ENCODE measurements around the gene LCP2.

LCP2 gene

GRCh38 chr5:170288551-170288950 lies 9.0 kb downstream of the LCP2 start:
- no peak overlapping the region for H3K18ac ChIP-seq (ENCODE audit: low read depth in 1 of 2, low read length in 2 of 2)
- H3K79me1 ChIP-seq (replicated peaks; ENCODE audit: low read length, poor library complexity, severe bottlenecking) = no peaks in the 10 kb centered on the region
- no peak overlapping the region for H4K91ac ChIP-seq (ENCODE audit: low read length)
- peaks cover 26% of the 10 kb centered on the region for H3K9me3 ChIP-seq (ENCODE audit: control insufficient read depth, low read length)
- no peak overlapping the region for H3K4ac ChIP-seq (ENCODE audit: low read depth in 1 of 2, low read length in 2 of 2)
- H3K14ac ChIP-seq (ENCODE audit: low read length in 2 of 2) = no peak overlapping the region
- peak overlapping the region in 1 of 2 experiments; percentile 26 for H3K23ac ChIP-seq (ENCODE audit: low read length in 2 of 2)
- no peak overlapping the region for H2AFZ ChIP-seq (ENCODE audit: low read depth, low read length)
- H2BK15ac ChIP-seq (ENCODE audit: low read depth, poor library complexity, severe bottlenecking) = no peak overlapping the region
- H3K36me3 ChIP-seq (ENCODE audit: control insufficient read depth in 1 of 2, insufficient read depth in 2 of 2, low read depth in 1 of 2, low read length in 2 of 2) = no peaks in the 10 kb centered on the region
- no peak overlapping the region for H2BK5ac ChIP-seq (ENCODE audit: low read depth, low read length, poor library complexity, severe bottlenecking)
- peaks cover 24 to 29% of the 10 kb centered on the region in 2 experiments for H3K27me3 ChIP-seq (ENCODE audit: control insufficient read depth in 1 of 2, insufficient read depth in 1 of 2, low read length in 2 of 2)
- no peak overlapping the region for H2BK12ac ChIP-seq (ENCODE audit: low read length in 2 of 2)
- H4K8ac ChIP-seq (ENCODE audit: low read length) = no peak overlapping the region
- WGBS = 75% methylated on average over 3 of the region's 3 CpGs
- no peak overlapping the region for H3K9ac ChIP-seq (ENCODE audit: low read length)
- DNase-seq = no peak
- H2AK5ac ChIP-seq (ENCODE audit: low read length, severe bottlenecking) = no peak overlapping the region
- no peak overlapping the region for H3K27ac ChIP-seq (ENCODE audit: low read length, poor library complexity, severe bottlenecking)
- no peak overlapping the region for H3K4me2 ChIP-seq (ENCODE audit: low read length, poor library complexity, severe bottlenecking)
- H2BK120ac ChIP-seq (ENCODE audit: low read depth, low read length) = no peak overlapping the region
- no peaks in the 10 kb centered on the region for H3K4me1 ChIP-seq (ENCODE audit: control insufficient read depth, insufficient read depth, low read depth, low read length)
- H3K4me3 ChIP-seq (ENCODE audit: insufficient read depth in 1 of 2, low read depth in 1 of 2, low read length in 2 of 2) = no peak overlapping the region

GRCh38 chr5:170288151-170288550 lies 9.4 kb downstream of the LCP2 start:
- no peak overlapping the region for H3K18ac ChIP-seq (ENCODE audit: low read depth in 1 of 2, low read length in 2 of 2)
- no peak overlapping the region for H3K9ac ChIP-seq (ENCODE audit: low read length)
- H2AFZ ChIP-seq (ENCODE audit: low read depth, low read length) = no peak overlapping the region
- no peak overlapping the region for H2AK5ac ChIP-seq (ENCODE audit: low read length, severe bottlenecking)
- no peaks in the 10 kb centered on the region for H3K79me1 ChIP-seq (replicated peaks; ENCODE audit: low read length, poor library complexity, severe bottlenecking)
- no peaks in the 10 kb centered on the region for H3K36me3 ChIP-seq (ENCODE audit: control insufficient read depth in 1 of 2, insufficient read depth in 2 of 2, low read depth in 1 of 2, low read length in 2 of 2)
- H2BK15ac ChIP-seq (ENCODE audit: low read depth, poor library complexity, severe bottlenecking) = no peak overlapping the region
- DNase-seq = no peak
- peaks cover 24 to 27% of the 10 kb centered on the region in 2 experiments for H3K27me3 ChIP-seq (ENCODE audit: control insufficient read depth in 1 of 2, insufficient read depth in 1 of 2, low read length in 2 of 2)
- H3K4me3 ChIP-seq (ENCODE audit: insufficient read depth in 1 of 2, low read depth in 1 of 2, low read length in 2 of 2) = no peak overlapping the region
- H2BK5ac ChIP-seq (ENCODE audit: low read depth, low read length, poor library complexity, severe bottlenecking) = no peak overlapping the region
- no peak overlapping the region for H3K4ac ChIP-seq (ENCODE audit: low read depth in 1 of 2, low read length in 2 of 2)
- H4K8ac ChIP-seq (ENCODE audit: low read length) = no peak overlapping the region
- no peak overlapping the region for H4K91ac ChIP-seq (ENCODE audit: low read length)
- no peak overlapping the region for H3K27ac ChIP-seq (ENCODE audit: low read length, poor library complexity, severe bottlenecking)
- H3K14ac ChIP-seq (ENCODE audit: low read length in 2 of 2) = no peak overlapping the region
- 54% methylated on average over 2 of the region's 2 CpGs for WGBS
- no peaks in the 10 kb centered on the region for H3K4me1 ChIP-seq (ENCODE audit: control insufficient read depth, insufficient read depth, low read depth, low read length)
- H3K9me3 ChIP-seq (ENCODE audit: control insufficient read depth, low read length) = peaks cover 30% of the 10 kb centered on the region
- no peak overlapping the region for H2BK120ac ChIP-seq (ENCODE audit: low read depth, low read length)
- no peak overlapping the region for H3K23ac ChIP-seq (ENCODE audit: low read length in 2 of 2)
- H2BK12ac ChIP-seq (ENCODE audit: low read length in 2 of 2) = no peak overlapping the region
- H3K4me2 ChIP-seq (ENCODE audit: low read length, poor library complexity, severe bottlenecking) = no peak overlapping the region

GRCh38 chr5:170287532-170287931 lies 10.0 kb downstream of the LCP2 start:
- H2AFZ ChIP-seq (ENCODE audit: low read depth, low read length) = no peak overlapping the region
- no peak overlapping the region for H3K18ac ChIP-seq (ENCODE audit: low read depth in 1 of 2, low read length in 2 of 2)
- WGBS = 95% methylated on average over 1 of the region's 1 CpG
- H2AK5ac ChIP-seq (ENCODE audit: low read length, severe bottlenecking) = no peak overlapping the region
- H3K9me3 ChIP-seq (ENCODE audit: control insufficient read depth, low read length) = peaks cover 34% of the 10 kb centered on the region
- no peak overlapping the region for H4K91ac ChIP-seq (ENCODE audit: low read length)
- no peak overlapping the region for H3K14ac ChIP-seq (ENCODE audit: low read length in 2 of 2)
- no peak overlapping the region for H3K27ac ChIP-seq (ENCODE audit: low read length, poor library complexity, severe bottlenecking)
- no peak overlapping the region for H3K4me2 ChIP-seq (ENCODE audit: low read length, poor library complexity, severe bottlenecking)
- no peak overlapping the region for H2BK5ac ChIP-seq (ENCODE audit: low read depth, low read length, poor library complexity, severe bottlenecking)
- no peak overlapping the region for H3K9ac ChIP-seq (ENCODE audit: low read length)
- H4K8ac ChIP-seq (ENCODE audit: low read length) = no peak overlapping the region
- DNase-seq = no peak
- H3K4ac ChIP-seq (ENCODE audit: low read depth in 1 of 2, low read length in 2 of 2) = no peak overlapping the region
- H2BK12ac ChIP-seq (ENCODE audit: low read length in 2 of 2) = no peak overlapping the region
- no peak overlapping the region for H2BK15ac ChIP-seq (ENCODE audit: low read depth, poor library complexity, severe bottlenecking)
- no peaks in the 10 kb centered on the region for H3K4me1 ChIP-seq (ENCODE audit: control insufficient read depth, insufficient read depth, low read depth, low read length)
- H3K4me3 ChIP-seq (ENCODE audit: insufficient read depth in 1 of 2, low read depth in 1 of 2, low read length in 2 of 2) = no peak overlapping the region
- no peak overlapping the region for H3K23ac ChIP-seq (ENCODE audit: low read length in 2 of 2)
- H2BK120ac ChIP-seq (ENCODE audit: low read depth, low read length) = no peak overlapping the region
- H3K79me1 ChIP-seq (replicated peaks; ENCODE audit: low read length, poor library complexity, severe bottlenecking) = no peaks in the 10 kb centered on the region
- H3K27me3 ChIP-seq (ENCODE audit: control insufficient read depth in 1 of 2, insufficient read depth in 1 of 2, low read length in 2 of 2) = peaks cover 24 to 26% of the 10 kb centered on the region in 2 experiments
- H3K36me3 ChIP-seq (ENCODE audit: control insufficient read depth in 1 of 2, insufficient read depth in 2 of 2, low read depth in 1 of 2, low read length in 2 of 2) = no peaks in the 10 kb centered on the region

GRCh38 chr5:170286386-170286925 lies 11.1 kb downstream of the LCP2 start:
- Histone ChIP-seq H3K4me1 (ENCODE audit: control insufficient read depth, insufficient read depth, low read depth, low read length) (no peaks in the 10 kb centered on the region), H3K36me3 (ENCODE audit: control insufficient read depth in 1 of 2, insufficient read depth in 2 of 2, low read depth in 1 of 2, low read length in 2 of 2) (no peaks in the 10 kb centered on the region), H2BK5ac (ENCODE audit: low read depth, low read length, poor library complexity, severe bottlenecking) (no peak overlapping the region), H3K4me3 (ENCODE audit: insufficient read depth in 1 of 2, low read depth in 1 of 2, low read length in 2 of 2) (no peak overlapping the region), H2AFZ (ENCODE audit: low read depth, low read length) (no peak overlapping the region), H3K4ac (ENCODE audit: low read depth in 1 of 2, low read length in 2 of 2) (no peak overlapping the region), H4K91ac (ENCODE audit: low read length) (no peak overlapping the region), H3K23ac (ENCODE audit: low read length in 2 of 2) (no peak overlapping the region), H3K9me3 (ENCODE audit: control insufficient read depth, low read length) (peaks cover 34% of the 10 kb centered on the region), H3K4me2 (ENCODE audit: low read length, poor library complexity, severe bottlenecking) (no peak overlapping the region), H2BK15ac (ENCODE audit: low read depth, poor library complexity, severe bottlenecking) (no peak overlapping the region), H2AK5ac (ENCODE audit: low read length, severe bottlenecking) (no peak overlapping the region), H3K79me1 (replicated peaks; ENCODE audit: low read length, poor library complexity, severe bottlenecking) (no peaks in the 10 kb centered on the region), H4K8ac (ENCODE audit: low read length) (no peak overlapping the region), H3K18ac (ENCODE audit: low read depth in 1 of 2, low read length in 2 of 2) (no peak overlapping the region), H3K14ac (ENCODE audit: low read length in 2 of 2) (no peak overlapping the region), H2BK12ac (ENCODE audit: low read length in 2 of 2) (no peak overlapping the region), H3K27me3 (ENCODE audit: control insufficient read depth in 1 of 2, insufficient read depth in 1 of 2, low read length in 2 of 2) (peaks cover 17 to 22% of the 10 kb centered on the region in 2 experiments), H3K9ac (ENCODE audit: low read length) (no peak overlapping the region), H3K27ac (ENCODE audit: low read length, poor library complexity, severe bottlenecking) (no peak overlapping the region), H2BK120ac (ENCODE audit: low read depth, low read length) (no peak overlapping the region)
- no peak for DNase-seq
- 77% methylated on average over 2 of the region's 3 CpGs for WGBS

Data from mesenchymal stem cell (in vitro differentiated cells and primary cell).